GM19455 (cell line): ENCODE data around the gene DOCK3.

Experiments
- ATAC-seq: cut with Tn5 transposase; IDR thresholded peaks from one replicate; pipeline ENCODE4 v1.9.1; 2021; ENCODE audit not compliant: unreplicated experiment

DOCK3 gene, protein sequence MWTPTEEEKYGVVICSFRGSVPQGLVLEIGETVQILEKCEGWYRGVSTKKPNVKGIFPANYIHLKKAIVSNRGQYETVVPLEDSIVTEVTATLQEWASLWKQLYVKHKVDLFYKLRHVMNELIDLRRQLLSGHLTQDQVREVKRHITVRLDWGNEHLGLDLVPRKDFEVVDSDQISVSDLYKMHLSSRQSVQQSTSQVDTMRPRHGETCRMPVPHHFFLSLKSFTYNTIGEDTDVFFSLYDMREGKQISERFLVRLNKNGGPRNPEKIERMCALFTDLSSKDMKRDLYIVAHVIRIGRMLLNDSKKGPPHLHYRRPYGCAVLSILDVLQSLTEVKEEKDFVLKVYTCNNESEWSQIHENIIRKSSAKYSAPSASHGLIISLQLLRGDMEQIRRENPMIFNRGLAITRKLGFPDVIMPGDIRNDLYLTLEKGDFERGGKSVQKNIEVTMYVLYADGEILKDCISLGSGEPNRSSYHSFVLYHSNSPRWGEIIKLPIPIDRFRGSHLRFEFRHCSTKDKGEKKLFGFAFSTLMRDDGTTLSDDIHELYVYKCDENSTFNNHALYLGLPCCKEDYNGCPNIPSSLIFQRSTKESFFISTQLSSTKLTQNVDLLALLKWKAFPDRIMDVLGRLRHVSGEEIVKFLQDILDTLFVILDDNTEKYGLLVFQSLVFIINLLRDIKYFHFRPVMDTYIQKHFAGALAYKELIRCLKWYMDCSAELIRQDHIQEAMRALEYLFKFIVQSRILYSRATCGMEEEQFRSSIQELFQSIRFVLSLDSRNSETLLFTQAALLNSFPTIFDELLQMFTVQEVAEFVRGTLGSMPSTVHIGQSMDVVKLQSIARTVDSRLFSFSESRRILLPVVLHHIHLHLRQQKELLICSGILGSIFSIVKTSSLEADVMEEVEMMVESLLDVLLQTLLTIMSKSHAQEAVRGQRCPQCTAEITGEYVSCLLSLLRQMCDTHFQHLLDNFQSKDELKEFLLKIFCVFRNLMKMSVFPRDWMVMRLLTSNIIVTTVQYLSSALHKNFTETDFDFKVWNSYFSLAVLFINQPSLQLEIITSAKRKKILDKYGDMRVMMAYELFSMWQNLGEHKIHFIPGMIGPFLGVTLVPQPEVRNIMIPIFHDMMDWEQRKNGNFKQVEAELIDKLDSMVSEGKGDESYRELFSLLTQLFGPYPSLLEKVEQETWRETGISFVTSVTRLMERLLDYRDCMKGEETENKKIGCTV (N-terminal part only)

DNA sequence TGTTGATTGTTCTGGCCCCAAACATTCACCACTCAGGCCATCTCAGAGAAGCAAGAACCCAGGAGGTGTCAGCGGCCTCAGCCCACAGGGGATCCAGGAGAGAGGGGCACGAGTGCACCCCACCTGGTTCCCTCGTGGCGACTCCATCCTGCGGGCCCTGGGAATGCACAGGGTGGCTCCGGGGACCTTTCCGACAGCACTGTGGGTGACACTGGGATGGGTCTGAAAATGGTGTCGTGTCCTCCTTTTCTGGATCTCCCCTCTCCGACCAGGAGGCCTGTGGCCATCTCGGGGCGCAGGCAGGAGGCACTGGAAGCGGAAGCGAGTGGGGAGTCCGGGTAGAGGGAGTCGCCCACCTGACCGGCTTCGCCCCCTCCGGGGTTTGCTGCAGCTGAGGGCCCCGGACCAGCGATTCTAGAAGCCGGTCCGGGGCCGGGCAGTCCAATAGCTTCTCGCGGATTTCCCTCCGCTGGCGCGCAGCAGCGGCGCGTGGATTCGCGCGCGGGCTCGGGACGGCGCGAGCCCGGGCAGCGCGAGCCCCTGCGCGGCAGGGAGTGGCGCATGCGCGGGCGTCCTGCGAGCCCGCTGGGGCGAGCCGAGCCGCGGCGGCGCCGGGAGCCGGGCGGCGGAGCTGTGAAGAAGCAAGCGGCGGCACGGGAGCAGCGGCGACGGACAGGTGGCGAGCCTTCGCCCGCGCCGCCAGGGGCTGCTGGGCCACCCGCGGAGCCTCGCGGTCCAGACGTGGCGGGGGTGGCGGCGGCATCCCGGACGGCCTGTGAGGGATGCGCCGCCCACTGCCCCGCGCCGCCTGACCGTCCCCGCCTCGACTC is at the start of gene DOCK3:
TSS of gene DOCK3 (plus strand) at position 579 of the 830 bp plus-strand sequence. CDS start 337 bp downstream, outside the sequence.
- ATAC-seq = no peak

DNA sequence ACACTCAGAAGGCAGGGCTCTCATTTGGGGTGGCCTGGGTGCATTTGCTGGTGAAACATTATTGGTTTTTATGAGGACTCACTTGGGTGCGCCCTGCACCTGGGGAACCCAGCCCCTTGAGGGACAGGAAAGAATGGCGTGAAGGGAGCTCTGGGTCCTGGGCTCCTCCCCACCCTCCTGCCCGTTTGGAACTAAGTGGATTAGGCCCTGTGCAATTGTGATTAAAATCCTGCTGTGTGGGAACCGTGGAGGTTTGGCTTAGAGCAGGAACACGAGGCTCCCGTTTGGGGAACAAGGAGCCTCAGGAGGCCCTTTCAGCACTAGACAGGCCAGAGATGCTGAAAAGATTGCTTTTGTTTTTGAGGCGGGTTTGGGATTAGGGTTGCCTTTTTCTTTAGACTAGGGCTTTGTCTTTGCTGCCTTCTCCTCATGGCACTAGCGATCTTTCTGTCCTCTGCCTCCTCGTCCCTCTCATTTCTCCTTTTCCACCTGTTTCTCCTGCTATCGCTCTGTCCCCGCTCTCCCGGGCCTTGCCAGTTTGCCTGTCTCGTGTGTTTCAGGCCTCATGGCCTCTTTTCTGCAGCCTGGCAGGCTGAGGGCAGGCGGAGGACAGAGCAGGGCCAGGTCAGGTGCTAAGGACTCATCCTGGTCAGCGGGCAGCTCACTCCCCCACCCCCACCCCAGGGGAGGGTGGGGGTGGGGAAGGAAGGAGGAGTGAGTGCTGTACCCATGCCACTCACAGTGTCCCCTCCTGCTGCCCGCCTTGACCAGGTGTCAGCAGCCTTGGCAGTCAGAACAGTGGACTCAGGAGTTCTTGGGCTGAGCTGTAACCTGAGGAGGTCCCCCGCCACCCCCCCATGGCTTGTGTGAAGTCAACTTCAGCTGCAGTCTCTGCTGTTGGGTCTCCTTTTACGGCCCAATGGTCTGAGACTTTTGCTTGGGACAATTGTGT is 49.2 kb upstream of the DOCK3 start:
- no peak for ATAC-seq

DNA sequence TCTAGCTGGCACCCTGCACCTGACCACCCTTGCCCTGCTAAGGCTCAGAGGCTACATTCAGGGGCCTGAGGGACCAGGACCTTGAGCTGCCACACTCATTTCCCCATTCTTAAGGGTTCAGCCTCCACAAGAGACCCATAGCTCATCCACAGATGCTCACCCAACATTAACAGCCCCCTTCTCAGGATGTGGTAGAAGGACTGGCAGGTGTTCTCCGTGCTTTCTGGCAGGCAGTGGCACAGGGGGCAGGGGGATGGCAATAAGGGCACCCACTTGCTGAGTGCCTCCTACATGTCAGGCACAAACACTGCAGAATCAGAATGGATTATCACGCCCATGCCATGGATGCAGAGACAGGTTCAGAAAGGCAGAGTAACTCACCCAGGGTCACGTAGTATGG is 48.3 kb upstream of the DOCK3 start:
- no peak for ATAC-seq

DNA sequence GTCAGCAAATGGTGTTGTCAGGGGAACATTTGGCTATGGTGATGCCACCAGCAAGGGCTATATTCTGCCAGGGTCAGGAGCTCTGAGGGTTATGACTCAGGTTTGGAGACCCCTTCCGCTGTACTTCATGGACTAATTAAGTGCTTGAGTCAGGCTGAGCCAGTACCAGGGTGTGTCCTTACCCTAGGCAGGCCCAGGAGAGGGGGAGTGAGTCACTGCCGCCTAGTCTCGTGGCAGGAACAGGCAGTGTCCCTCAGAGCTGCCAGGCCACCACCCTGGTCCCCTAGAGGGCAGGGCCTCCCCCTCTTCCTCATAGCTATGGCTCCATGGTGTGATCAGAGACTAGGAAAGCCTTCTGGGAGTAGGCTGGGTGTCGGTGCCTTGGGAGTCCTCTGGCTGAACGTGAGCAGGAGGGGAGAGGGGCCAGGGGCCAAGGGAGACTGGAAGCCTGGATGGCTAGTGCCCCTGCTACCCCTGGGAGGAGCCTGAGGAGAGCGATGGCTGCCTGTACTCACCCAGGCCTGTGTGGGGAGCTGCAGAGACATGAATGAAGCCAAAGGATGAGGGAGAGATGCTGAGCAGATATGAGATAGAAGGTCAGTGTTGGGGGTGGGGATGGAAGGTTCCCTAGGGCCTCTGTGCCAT is 47.2 kb upstream of the DOCK3 start:
- no peak for ATAC-seq

DNA sequence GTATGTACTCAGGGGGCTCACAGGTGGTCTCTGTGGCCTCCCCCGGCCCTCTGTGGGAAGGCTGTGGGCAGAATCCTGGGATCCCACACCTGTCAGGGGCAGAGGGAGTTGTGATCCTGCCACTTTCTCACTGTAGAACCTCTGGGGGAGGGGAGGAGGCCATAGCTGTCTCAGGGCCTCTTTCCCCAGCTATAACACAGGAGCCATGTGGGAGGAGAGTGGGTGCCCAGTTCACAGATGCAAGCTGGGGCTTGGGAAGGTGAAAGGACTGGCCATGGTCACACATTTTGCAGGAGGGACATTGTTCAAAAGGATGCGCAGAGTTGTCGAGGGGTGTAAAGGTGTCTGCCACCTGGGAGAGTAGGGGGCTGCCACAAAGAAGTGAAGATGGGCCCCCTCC is 46.1 kb upstream of the DOCK3 start:
- no peak for ATAC-seq

DNA sequence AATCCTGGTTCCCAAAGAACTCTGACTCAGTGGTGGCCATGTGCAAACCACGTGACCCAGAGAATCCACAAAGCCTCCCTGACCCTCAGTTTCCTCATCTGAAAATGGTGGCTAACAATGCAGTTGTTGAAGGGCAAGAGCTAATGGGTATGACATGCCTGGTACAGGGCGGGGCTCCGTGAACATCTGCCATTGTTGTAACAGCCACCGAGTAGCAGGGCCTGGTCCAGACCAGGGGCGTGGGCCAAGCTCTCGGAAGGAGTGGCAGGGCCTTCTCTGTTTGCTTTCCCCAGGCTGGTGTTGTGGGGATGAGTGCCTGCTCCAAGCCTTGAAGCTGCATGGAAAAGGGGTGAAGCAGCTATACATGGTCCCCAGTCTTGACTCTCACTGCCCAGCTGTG is 44.3 kb upstream of the DOCK3 start:
- ATAC-seq = no peak

DNA sequence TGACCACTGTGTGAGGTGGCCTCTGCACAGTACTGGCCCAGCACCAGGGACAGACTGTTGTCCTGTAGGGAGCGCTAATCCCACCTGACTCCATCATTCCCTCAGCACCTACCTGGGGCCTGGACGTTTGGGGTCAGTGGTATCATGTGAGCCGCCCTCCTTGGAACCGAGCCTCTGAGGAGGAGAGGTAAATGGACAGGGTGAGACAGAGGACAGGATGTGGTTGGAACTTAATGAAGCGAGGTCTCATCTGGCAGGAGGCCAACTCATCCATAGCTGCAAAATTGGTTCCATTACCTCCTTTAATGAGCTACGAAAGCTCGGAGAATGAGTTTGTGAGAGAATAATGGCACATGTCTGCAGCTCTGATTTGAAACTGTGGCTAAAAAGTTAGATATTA is 43.9 kb upstream of the DOCK3 start:
- ATAC-seq = no peak

DNA sequence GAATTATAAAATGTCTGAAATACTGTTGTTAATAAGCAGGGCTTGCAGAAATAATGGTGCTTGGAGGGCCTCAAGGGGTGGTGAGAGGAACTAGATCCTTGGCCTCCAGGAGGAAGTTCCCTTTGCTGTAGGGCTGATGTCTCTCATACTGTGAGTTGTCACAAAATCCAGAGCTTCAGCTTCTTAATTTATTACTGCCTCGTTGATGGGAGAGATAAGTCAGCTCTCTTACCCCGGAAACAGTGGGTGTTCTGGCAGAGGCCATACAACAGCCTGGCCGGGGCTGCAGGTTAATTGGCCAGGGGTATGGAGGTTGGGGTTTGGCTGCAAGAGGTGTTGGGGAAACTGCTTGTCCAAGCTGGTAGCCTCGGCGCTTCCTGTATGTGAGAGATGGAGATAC is 42.3 kb upstream of the DOCK3 start:
- no peak for ATAC-seq

DNA sequence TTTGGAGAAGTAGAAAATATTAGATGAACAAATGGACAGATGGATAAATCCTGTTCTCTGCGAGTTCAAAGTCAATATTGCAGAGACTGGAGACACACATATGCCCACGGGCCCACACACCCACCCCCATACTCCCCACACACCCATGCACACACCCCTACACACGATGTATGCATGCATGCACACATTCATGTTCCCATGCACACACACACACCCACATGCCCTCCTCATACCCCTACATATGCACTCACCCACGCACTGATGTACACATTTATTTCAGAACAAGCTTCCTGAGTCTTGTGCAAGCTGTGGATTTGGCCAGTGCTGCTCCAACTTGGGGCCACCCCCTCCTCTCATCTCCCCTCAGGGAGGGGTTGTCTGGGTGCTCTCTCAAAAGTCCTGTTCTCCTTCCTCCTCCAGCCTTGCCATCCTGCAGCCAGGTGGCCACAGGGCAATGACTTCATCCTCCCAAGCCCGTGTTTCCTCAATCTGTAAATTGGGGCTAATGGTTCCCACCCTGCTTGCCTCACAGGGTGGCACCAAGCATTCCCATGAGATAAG is 41.4 kb upstream of the DOCK3 start:
- ATAC-seq = no peak

DNA sequence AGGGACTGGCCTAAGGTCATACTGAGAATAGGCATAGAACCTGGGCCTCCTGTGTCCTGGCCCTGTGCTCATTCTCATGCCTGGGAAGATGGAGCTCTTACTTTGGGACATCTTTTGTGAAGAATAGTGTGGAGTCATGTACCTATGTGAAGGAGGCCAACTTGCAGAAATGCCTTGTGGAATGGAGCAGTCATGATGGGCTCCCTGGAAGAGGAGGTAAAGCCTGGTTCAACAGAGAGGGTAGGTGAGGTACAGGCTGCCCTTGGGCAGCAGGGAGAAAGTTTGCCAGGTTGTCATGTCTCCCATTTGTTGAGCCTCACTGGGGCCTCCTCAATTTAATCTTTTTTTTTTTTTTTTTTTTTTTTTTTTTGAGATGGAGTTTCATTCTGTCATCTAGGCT is 39.7 kb upstream of the DOCK3 start:
- ATAC-seq = no peak

DNA sequence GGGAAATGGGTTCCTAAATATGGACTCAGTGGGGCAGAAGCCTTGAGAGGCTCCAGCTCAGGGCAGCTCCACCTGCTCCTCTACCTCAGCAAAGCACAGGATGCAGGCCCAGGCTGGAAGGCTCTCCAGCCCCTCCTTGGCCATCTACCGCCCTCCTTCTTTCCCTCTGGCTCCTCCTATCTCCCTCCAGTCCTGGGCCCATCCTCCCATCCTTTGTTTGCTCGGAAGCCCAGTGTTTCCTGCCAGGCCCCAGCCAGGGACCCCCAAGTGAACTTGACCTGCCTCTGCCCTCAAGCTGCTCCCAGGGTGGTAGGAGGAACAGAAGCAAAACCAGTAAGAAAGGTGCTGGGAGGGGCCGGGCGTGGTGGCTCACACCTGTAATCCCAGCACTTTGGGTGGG is 37.7 kb upstream of the DOCK3 start:
- ATAC-seq = no peak

DNA sequence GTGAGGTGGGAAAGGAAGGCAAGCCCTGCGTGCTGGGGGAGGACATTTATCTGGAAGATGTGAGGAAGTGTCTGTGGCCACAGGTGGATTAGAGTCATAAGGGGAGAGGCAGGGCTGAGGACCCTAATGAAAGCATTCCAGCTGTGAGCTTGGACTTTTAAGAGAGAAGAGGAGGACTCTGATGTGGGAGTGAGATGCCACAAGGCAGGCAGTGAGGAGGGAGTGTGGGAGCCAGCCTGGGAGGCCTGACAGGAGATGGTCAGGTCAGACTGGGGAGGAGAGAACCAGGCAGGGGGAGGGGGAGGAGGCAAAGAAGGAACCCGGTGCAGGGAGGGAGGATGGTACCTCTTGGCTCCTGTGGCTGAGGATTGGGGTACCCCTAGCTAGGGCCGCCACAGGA is 36.8 kb upstream of the DOCK3 start:
- ATAC-seq = no peak

DNA sequence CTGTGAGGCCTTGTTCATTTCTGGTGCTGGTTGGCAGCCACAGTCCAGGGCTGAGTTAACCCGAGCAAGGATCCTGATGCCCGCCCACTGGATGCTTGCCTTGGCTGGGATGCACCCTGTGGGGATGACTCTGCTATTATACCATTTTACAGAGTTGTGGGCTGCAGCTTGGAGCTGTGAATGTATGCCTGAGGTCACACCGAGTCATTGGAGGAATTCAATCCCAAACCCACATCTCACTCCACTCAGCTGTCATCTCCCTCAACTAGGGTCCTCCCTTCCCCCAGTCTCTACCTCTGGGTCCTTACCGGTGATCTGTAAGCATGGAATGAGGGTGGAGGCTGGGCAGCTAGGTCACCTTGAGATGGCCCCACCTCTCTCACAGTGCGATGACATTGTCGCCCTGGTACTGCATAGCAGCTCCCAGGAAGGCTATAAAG is 35.7 kb upstream of the DOCK3 start:
- ATAC-seq = no peak

DNA sequence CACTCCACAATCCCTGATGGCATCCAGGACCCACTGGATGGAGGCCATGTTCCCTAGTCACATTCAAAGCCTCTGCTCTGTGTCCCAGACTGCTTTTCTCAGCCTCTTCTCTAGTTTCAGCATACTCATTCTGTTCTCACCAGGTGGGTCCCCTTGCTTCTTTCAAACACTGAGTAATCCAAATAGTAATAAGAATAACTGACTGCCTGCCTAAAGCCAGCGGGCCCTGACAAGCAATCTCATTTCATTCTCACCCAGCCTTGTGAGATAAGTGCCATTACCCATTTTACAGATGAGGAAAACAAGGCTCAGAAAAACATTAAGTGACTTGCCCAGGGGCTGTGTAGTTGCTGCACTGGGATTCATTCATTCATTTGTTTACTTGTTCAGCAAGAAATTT is 32.3 kb upstream of the DOCK3 start:
- no peak for ATAC-seq

DNA sequence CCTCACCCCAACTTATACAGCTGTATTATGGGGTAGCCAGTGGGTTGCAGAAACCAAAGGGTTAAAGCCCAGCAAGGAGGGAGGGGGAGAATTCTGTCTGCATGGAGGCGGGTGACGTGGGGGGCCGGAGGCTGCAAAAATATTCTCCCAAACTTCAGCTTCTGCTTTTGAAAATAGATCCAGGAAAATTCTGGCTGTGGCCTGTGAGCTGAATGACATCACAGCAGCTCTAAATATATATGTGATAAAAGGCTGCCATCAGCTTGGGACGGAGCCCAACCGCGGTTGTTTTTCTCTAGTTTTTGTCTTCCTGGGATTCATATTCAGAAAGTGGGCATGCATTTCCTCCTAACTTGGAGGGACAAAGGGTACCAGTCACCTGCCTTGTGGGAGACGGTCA is 30.2 kb upstream of the DOCK3 start:
- ATAC-seq = no peak

DNA sequence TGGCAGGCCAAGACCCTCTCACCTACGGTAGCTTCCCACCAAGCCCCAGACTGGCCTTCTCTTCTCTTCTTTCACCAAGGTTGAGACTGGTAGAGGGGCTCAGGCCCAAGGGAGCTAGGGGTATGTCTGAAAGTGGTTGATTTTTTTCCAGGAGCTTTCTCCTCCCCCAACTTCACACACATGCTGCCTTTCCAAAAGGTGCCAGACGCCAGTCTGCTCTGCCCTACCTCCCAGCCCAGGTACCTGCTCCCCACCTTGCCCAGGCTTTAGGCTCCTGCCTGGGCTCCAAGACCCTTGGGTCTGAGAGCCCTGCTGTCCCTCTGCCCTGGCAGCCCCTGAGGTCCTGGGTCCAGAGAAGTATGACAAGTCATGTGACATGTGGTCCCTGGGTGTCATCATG is 29.3 kb upstream of the DOCK3 start:
- ATAC-seq = no peak

DNA sequence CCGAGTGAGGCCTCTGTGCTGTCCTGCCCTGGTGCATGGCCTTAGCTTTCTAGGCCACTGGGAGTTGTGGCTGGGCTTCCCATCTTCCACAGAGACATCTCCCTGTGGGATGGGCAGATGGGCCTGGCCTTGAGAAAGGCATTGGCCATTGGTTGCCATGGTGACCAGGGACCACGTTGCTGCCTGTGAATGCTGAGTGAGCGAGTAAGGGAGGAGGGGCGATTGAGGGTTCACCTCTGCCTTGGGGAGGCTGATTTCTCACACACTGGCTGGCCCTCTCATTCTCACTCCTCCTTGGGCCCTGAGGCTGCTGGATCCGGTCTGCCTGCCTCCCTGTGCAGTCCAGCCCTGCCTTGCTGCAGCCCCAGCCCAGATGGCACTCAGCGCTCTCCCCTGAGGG is 26.4 kb upstream of the DOCK3 start:
- ATAC-seq = no peak

DNA sequence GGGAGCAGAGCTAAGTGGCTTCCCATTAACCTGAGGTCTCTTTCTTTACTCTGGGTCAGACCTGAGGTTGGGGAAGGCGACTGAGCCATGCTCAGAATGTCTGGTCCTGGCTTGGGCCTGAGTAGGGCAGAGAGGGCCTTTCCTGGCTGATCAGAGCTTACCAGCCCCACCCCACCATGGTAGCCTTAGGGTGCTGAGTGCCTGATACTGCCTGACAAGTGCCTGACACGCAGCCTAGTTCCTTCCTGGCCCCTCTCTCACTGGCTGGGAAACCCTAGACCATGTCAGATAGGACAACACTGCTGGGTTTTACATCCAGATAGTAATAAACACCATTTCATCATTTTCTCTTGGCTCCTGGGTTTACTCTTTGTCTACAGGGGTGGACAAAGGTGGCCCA is 25.8 kb upstream of the DOCK3 start:
- no peak for ATAC-seq
